Measurements from ENCODE around the gene NYAP1.
"Not testable (repeated sequence)": the region's sequence is repeated elsewhere in the genome, so short reads cannot be mapped to it uniquely, and the experiment has no call there.

DNA sequence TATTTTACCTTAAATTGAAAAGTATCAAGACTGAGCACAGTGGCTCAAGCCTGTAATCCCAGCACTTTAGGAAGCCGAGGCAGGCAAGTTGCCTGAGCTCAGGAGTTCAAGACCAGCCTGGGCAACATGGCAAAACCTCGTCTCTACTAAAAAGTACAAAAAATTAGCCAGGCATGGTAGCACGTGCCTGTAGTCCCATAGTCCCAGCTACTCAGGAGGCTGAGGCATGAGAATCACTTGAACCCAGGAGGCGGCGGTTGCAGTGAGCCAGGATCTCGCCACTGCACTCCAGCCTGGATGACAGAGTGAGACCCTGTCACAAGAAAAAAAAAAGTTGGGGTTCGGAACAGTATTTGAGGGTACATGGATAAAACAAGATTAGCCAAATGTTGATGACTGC lies 44.5 kb upstream of the NYAP1 start:
- TF ChIP-seq EP300, POLR2A (IDR thresholded peaks at IDR 0.05): not testable (repeated sequence)
